ENCODE measurements around the gene ERCC6L2.

The ERCC6L2 gene

GRCh38 chr9:95985440-95986055 lies 110.1 kb downstream of the ERCC6L2 start:
- DNase-seq, result no peak

- no peak for DNase-seq
Observed at GRCh38 chr9:95989297-95989696, 113.8 kb downstream of the ERCC6L2 start.

- no peak for DNase-seq
Observed at GRCh38 chr9:95991326-95991725, 115.8 kb downstream of the ERCC6L2 start.

- DNase-seq, result no peak
Observed at GRCh38 chr9:95992536-95992935, 117.0 kb downstream of the ERCC6L2 start.

- DNase-seq, result no peak
Observed at GRCh38 chr9:95993337-95993736, 117.8 kb downstream of the ERCC6L2 start.

- DNase-seq, result no peak
Observed at GRCh38 chr9:95999390-95999789, 123.9 kb downstream of the ERCC6L2 start.

- DNase-seq, result peak; percentile 11 to 37
Observed at GRCh38 chr9:96004379-96004778, 128.9 kb downstream of the ERCC6L2 start.

- DNase-seq, result no peak
Observed at GRCh38 chr9:96006296-96006879, 130.9 kb downstream of the ERCC6L2 start.

- DNase-seq, result no peak
Observed at GRCh38 chr9:96006961-96007360, 131.5 kb downstream of the ERCC6L2 start.

- peak; percentile 55 to 77 for DNase-seq
Observed at GRCh38 chr9:96008502-96009222, 133.2 kb downstream of the ERCC6L2 start.

GRCh38 chr9:96009223-96009602 lies 133.7 kb downstream of the ERCC6L2 start:
- no peak for DNase-seq

GRCh38 chr9:96009690-96010472 lies 134.4 kb downstream of the ERCC6L2 start:
- no peak for DNase-seq

GRCh38 chr9:96014078-96014477 lies 138.6 kb downstream of the ERCC6L2 start:
- DNase-seq, result no peak

- no peak for DNase-seq
Observed at GRCh38 chr9:96015876-96016686, 140.6 kb downstream of the ERCC6L2 start.

Measured in inflammatory macrophage treated with lipopolysaccharide for 1 hour (primary cell).